ENCODE measurements around the gene PEF1.

DNA sequence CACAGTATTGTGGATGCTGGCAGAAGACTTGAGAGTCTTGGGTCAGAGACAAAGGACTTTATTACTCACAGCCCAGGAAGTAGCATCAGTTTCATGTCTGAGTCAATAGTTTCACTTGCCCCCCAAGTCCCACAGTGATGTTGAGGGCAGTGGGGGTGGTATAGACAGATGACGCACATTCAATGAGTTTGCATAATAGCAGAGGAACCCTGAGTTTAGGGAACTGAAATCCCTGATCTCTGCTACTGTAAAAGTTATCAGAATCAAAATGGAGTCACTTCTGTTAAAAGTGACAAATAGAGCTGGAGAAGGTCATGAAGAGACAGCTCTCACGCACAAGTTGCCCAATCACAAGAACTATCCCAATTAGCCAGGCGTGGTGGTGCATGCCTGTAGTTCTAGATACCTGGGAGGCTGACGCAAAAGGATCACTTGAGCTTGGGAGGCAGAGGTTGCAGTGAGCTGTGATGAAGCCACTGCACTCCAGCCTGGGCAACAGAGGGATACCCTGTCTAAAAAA, 38.7 kb downstream of the PEF1 start:
- TF ChIP-seq CTCF (optimal IDR thresholded peaks at IDR 0.05 in 1 of 3, IDR thresholded peaks at IDR 0.05 in 1 of 3, conservative IDR thresholded peaks at IDR 0.05 in 1 of 3; ENCODE audit: extremely low read depth in 1 of 3, insufficient read depth in 2 of 3, low read length in 3 of 3), result no peak
- no peak for TF ChIP-seq EZH2 (IDR thresholded peaks at IDR 0.05; ENCODE audit: low read length)

Measured in keratinocyte (primary cell).